KMS-11 (cell line): ENCODE measurements around the gene VNN1.
A peak's percentile ranks its signal among the peaks of the same experiment; 100 is the strongest.

Source experiments
- H2AFZ ChIP-seq: fragments of 200-600 bp; sonication (generic); 2 replicates; pipeline ENCODE4 v1.6.1; 2016; ENCODE audit warnings: antibody characterized with exemption, mixed run types, low read depth
- H3K27ac ChIP-seq: fragments of 200-600 bp; sonication (generic); 2 replicates; pipeline ENCODE4 v1.6.1; 2016; ENCODE audit warnings: mild to moderate bottlenecking, mixed run types
- H3K27me3 ChIP-seq: fragments of 200-600 bp; sonication (generic); 2 replicates; pipeline ENCODE4 v1.6.1; 2017; ENCODE audit warnings: mild to moderate bottlenecking, low read depth, mixed run types, moderate library complexity; ENCODE audit not compliant: insufficient read depth
- H3K36me3 ChIP-seq: fragments of 200-600 bp; sonication (generic); 2 replicates; pipeline ENCODE4 v1.6.1; 2017; ENCODE audit warnings: mild to moderate bottlenecking, mixed run types; ENCODE audit not compliant: insufficient read depth
- H3K4me1 ChIP-seq: fragments of 200-600 bp; sonication (generic); 2 replicates; pipeline ENCODE4 v1.6.1; 2016; ENCODE audit warnings: mild to moderate bottlenecking, low read depth, mixed run types; ENCODE audit not compliant: poor library complexity, severe bottlenecking
- H3K4me2 ChIP-seq: fragments of 200-600 bp; sonication (generic); 2 replicates; pipeline ENCODE4 v1.7.0; 2016; ENCODE audit warnings: mild to moderate bottlenecking, mixed run types
- H3K4me3 ChIP-seq: fragments of 200-600 bp; sonication (generic); IDR thresholded peaks from 2 replicates; pipeline ENCODE4 v1.6.1; 2017; ENCODE audit warnings: low read depth, low read length, mixed read lengths; ENCODE audit not compliant: insufficient read depth
- H3K79me2 ChIP-seq: fragments of 200-600 bp; sonication (generic); 2 replicates; pipeline ENCODE4 v1.6.1; 2016; ENCODE audit warnings: low read depth, mixed run types; ENCODE audit not compliant: insufficient read depth
- H3K9ac ChIP-seq: fragments of 200-600 bp; sonication (generic); 2 replicates; pipeline ENCODE4 v1.6.1; 2016; ENCODE audit warnings: mild to moderate bottlenecking, mixed run types
- H4K20me1 ChIP-seq: fragments of 200-600 bp; sonication (generic); 2 replicates; pipeline ENCODE4 v1.6.1; 2016; ENCODE audit warnings: mild to moderate bottlenecking, mixed run types; ENCODE audit not compliant: insufficient read depth
- TF ChIP-seq, protein P1 (sequence below): fragments of 200-600 bp; sonication (generic); conservative IDR thresholded peaks from 2 replicates; pipeline ENCODE4 v1.6.1; 2017; ENCODE audit warnings: low read depth, mild to moderate bottlenecking, antibody characterized with exemption, low read length, moderate library complexity, mixed read lengths

The VNN1 gene

DNA sequence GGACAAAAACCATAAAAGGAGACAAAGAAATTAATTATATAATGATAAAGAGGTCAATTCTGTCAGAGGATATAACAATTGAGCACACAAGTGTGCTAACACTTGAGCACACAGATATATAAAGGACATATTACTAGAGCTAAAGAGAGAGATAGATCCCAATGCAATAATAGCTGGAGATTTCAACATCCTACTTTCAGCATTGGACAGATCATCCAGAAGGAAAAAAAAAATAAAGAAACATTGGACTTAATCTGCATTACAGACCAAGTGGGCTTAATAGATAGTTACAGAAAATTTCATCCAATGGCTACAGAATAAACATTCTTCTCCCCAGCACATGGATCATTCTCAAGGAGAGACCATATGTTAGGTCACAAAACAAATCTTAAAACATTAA, 9.9 kb downstream of the VNN1 start:
- H3K27ac ChIP-seq, result no peak overlapping the region
- H3K36me3 ChIP-seq, result no peaks in the 10 kb centered on the region
- H3K79me2 ChIP-seq, result no peaks in the 10 kb centered on the region
- H3K4me2 ChIP-seq, result no peak overlapping the region
- H3K4me1 ChIP-seq, result peaks cover 18% of the 10 kb centered on the region
- TF ChIP-seq, protein P1, sequence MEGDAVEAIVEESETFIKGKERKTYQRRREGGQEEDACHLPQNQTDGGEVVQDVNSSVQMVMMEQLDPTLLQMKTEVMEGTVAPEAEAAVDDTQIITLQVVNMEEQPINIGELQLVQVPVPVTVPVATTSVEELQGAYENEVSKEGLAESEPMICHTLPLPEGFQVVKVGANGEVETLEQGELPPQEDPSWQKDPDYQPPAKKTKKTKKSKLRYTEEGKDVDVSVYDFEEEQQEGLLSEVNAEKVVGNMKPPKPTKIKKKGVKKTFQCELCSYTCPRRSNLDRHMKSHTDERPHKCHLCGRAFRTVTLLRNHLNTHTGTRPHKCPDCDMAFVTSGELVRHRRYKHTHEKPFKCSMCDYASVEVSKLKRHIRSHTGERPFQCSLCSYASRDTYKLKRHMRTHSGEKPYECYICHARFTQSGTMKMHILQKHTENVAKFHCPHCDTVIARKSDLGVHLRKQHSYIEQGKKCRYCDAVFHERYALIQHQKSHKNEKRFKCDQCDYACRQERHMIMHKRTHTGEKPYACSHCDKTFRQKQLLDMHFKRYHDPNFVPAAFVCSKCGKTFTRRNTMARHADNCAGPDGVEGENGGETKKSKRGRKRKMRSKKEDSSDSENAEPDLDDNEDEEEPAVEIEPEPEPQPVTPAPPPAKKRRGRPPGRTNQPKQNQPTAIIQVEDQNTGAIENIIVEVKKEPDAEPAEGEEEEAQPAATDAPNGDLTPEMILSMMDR, result no peak
- no peak overlapping the region for H3K9ac ChIP-seq
- no peaks in the 10 kb centered on the region for H4K20me1 ChIP-seq
- no peaks in the 10 kb centered on the region for H3K27me3 ChIP-seq
- H3K4me3 ChIP-seq, result no peak overlapping the region
- H2AFZ ChIP-seq, result no peak overlapping the region

DNA sequence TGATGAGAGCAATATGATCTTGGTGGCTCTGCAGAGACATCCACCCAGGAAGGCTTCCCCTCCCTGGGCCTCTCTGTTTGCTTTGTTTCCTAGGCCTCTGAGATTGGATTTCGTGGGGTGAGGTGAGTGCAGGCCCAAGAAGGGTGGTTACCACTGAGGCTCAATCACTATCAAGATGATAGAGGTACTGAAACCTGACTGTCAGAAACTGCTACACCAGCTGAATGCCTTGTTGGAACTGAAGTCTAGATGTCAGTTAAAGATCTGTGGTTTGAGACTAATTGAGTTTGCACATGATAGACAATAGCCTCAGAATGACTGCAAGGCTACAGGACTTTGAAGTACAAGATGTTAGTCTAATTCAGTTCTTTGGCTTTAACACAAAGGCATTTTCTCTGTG, 15.2 kb downstream of the VNN1 start:
- TF ChIP-seq, protein P1, result no peak
- 0 out of 2 replicates have a peak overlapping the region, but pooled peaks have one; percentile 10 for H2AFZ ChIP-seq

DNA sequence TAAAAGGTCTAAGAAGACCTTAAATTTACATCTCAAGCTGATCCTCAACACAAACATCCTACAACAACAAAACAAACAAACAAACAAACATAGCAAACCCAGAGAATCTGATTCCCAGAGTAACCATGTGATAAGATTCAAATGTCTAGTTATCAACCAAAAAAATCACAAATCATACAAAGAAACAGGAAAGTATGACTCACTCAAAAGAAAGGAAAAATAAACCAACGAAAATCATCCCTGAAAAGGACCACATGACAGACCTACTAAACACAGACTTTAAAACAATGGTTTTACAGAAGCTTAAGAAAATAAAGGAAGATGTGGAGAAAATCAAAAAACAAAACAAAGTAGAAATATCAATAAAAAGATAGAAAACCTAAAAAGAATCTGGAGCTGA, 18.1 kb downstream of the VNN1 start:
- Histone ChIP-seq H3K36me3 (no peaks in the 10 kb centered on the region), H3K4me3 (no peak overlapping the region), H3K4me1 (peaks cover 38% of the 10 kb centered on the region), H3K9ac (no peak overlapping the region), H4K20me1 (no peaks in the 10 kb centered on the region), H3K4me2 (no peak overlapping the region), H3K27ac (no peak overlapping the region), H3K27me3 (no peaks in the 10 kb centered on the region), H2AFZ (no peak overlapping the region), H3K79me2 (no peaks in the 10 kb centered on the region)
- TF ChIP-seq, protein P1, result no peak

More for the DNA sequence above, 15.2 kb downstream of the VNN1 start:
- no peaks in the 10 kb centered on the region for H3K79me2 ChIP-seq
- no peak overlapping the region for H3K9ac ChIP-seq
- no peaks in the 10 kb centered on the region for H4K20me1 ChIP-seq
- no peaks in the 10 kb centered on the region for H3K27me3 ChIP-seq
- H3K27ac ChIP-seq, result peak overlapping the region; percentile 61
- no peak overlapping the region for H3K4me3 ChIP-seq
- no peaks in the 10 kb centered on the region for H3K36me3 ChIP-seq
- H3K4me2 ChIP-seq, result peak overlapping the region; percentile 68
- peaks cover 38% of the 10 kb centered on the region for H3K4me1 ChIP-seq

DNA sequence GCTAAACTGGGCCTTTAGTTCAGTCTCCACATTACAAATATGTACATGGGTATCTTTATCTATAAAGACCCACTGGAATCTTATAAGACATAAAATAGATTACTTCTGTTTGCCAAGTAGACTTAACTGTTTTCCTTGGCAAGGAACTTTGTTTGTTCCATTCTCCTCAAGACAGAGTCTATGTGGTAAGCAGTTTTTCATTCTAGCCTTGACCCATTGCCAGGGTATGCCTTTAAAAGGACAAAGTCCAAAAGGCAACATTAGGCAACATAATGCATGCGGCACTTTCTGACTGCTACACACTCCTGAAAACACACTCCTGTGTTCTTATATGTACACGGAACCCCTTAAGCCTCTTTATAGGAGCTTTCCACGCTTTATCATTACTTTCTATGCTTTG, 20.4 kb downstream of the VNN1 start:
- H3K27ac ChIP-seq, result no peak overlapping the region
- TF ChIP-seq, protein P1, result no peak
- H3K4me2 ChIP-seq, result no peak overlapping the region
- H3K79me2 ChIP-seq, result no peaks in the 10 kb centered on the region
- no peak overlapping the region for H3K4me3 ChIP-seq
- peaks cover 15% of the 10 kb centered on the region for H3K4me1 ChIP-seq
- no peaks in the 10 kb centered on the region for H3K36me3 ChIP-seq
- no peaks in the 10 kb centered on the region for H3K27me3 ChIP-seq
- no peak overlapping the region for H3K9ac ChIP-seq
- H4K20me1 ChIP-seq, result no peaks in the 10 kb centered on the region
- no peak overlapping the region for H2AFZ ChIP-seq

DNA sequence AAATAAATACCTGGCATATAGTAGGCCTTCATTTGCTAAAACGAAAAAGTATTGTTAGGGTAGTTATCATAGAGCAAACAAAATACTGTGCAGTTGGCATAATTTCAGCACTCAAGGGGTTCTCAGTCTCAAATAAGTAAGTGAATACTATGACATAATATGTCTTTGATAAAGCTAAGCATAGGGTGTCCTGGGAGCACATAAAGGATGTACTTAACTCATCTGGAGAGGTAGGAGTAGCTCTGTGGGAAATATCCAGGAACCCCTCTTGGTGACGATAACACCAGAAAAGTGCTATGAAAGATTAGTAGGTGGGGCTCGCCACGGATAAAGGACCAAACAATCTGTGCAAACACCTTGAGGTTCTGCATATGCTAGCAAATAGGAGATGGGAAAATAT, 23.2 kb downstream of the VNN1 start:
- no peak overlapping the region for H3K27ac ChIP-seq

More for the DNA sequence above, 23.2 kb downstream of the VNN1 start:
- H3K79me2 ChIP-seq, result no peaks in the 10 kb centered on the region
- no peaks in the 10 kb centered on the region for H3K4me1 ChIP-seq
- H4K20me1 ChIP-seq, result no peaks in the 10 kb centered on the region
- H3K36me3 ChIP-seq, result no peaks in the 10 kb centered on the region
- H2AFZ ChIP-seq, result no peak overlapping the region
- no peak overlapping the region for H3K4me2 ChIP-seq
- no peaks in the 10 kb centered on the region for H3K27me3 ChIP-seq
- TF ChIP-seq, protein P1, result no peak
- no peak overlapping the region for H3K4me3 ChIP-seq
- no peak overlapping the region for H3K9ac ChIP-seq
